ENCODE results near the gene SCYL2.

The SCYL2 gene

DNA sequence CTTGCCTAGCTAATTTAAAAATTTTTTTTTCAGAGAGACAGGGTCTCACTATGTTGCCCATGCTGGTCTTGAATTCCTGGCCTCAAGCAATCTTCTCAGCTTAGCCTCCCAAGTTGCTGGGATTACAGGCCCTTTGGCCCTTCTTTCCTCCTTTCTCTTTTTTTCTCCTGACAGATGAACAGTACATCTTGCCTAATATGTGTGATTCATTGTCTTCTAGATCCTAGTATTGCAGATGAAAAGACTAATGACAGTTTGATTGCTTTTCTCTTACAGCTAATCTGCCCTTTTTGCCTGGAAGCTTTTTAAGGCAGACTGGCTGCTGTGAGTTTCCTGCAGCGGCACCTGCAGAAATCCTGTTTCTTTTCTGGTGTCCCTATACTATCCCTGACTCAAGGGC is 12.1 kb upstream of the SCYL2 start:
- TF ChIP-seq PRDM1 (tag by site-specific recombination; IDR thresholded peaks at IDR 0.05) = peak; percentile 55; the same call in 1 of the 2 replicates
- TF ChIP-seq FEZF1 (tag by site-specific recombination; IDR thresholded peaks at IDR 0.05) = peak; percentile 21; the same call in 1 of the 2 replicates
- TF ChIP-seq GLI4 (tag by site-specific recombination; IDR thresholded peaks at IDR 0.05) = no peak
- TF ChIP-seq TCF7L2 (IDR thresholded peaks at IDR 0.05; ENCODE audit: borderline replicate concordance, low read depth, low read length) = no peak
- TF ChIP-seq ZBTB17 (tag by site-specific recombination; IDR thresholded peaks at IDR 0.05) = 0 out of 2 replicates have a peak, but pooled peaks have one; percentile 12
- TF ChIP-seq TRIM28 (IDR thresholded peaks at IDR 0.05; ENCODE audit: borderline replicate concordance, low read length) = no peak
- H3K4me1 ChIP-seq (ENCODE audit: control insufficient read depth, insufficient read depth, low read length) = no peaks in the 10 kb centered on the region
- ChIA-PET POLR2A (no interaction called here), CTCF (interaction anchor here (0.5 to 1.0 kb wide), 2 partner anchors 20 to 300 kb away, joined by 3 to 5 read pairs; no protein-coding TSS in a partner anchor)
- no peaks in the 10 kb centered on the region; a peak in 1 of 3 replicates for H3K36me3 ChIP-seq (ENCODE audit: control insufficient read depth in 2 of 2, insufficient read depth in 1 of 2, low read length in 2 of 2)
- H3K9me3 ChIP-seq (ENCODE audit: control insufficient read depth, insufficient read depth, low read depth, low read length) = no peaks in the 10 kb centered on the region
- H3K4me3 ChIP-seq (ENCODE audit: low read depth, low read length) = no peak overlapping the region
- no peak overlapping the region for H3K27ac ChIP-seq (ENCODE audit: extremely low read depth, low read depth, low read length)

- Histone ChIP-seq H3K9me3 (ENCODE audit: control insufficient read depth, insufficient read depth, low read depth, low read length) (no peaks in the 10 kb centered on the region), H3K36me3 (ENCODE audit: control insufficient read depth in 2 of 2, insufficient read depth in 1 of 2, low read length in 2 of 2) (no peaks in the 10 kb centered on the region; a peak in 1 of 3 replicates), H3K4me3 (ENCODE audit: low read depth, low read length) (no peak overlapping the region), H3K4me1 (ENCODE audit: control insufficient read depth, insufficient read depth, low read length) (no peaks in the 10 kb centered on the region), H3K27ac (ENCODE audit: extremely low read depth, low read depth, low read length) (no peak overlapping the region)
- ChIA-PET CTCF (interaction anchor here (1.2 kb wide), 1 partner anchor 23 kb away, joined by 4 read pairs; no protein-coding TSS in a partner anchor), POLR2A (no interaction called here)
- TF ChIP-seq ZNF274 (IDR thresholded peaks at IDR 0.05; ENCODE audit: low read length) (no peak), ZNF274 (tag by site-specific recombination; IDR thresholded peaks at IDR 0.05; ENCODE audit: borderline replicate concordance) (no peak), PRDM1 (tag by site-specific recombination; IDR thresholded peaks at IDR 0.05) (peak; percentile 84), ZFHX2 (tag by site-specific recombination; conservative IDR thresholded peaks at IDR 0.05) (no peak), ZNF133 (tag by site-specific recombination; IDR thresholded peaks at IDR 0.05) (peak; percentile 98), ZNF558 (tag by site-specific recombination; IDR thresholded peaks at IDR 0.05) (no peak), BCL11A (tag by site-specific recombination; IDR thresholded peaks at IDR 0.05; ENCODE audit: low read depth) (no peak)
Observed at GRCh38 chr12:100258127-100258526, 8.8 kb upstream of the SCYL2 start.

- TF ChIP-seq ZNF174 (tag by site-specific recombination; IDR thresholded peaks at IDR 0.05) = no peak
- no peak for TF ChIP-seq MYNN (tag by site-specific recombination; IDR thresholded peaks at IDR 0.05; ENCODE audit: borderline replicate concordance)
- no peak for TF ChIP-seq RBAK (tag by site-specific recombination; IDR thresholded peaks at IDR 0.05)
- no peak for TF ChIP-seq ZEB2 (tag by site-specific recombination; IDR thresholded peaks at IDR 0.05)
- TF ChIP-seq ZNF560 (tag by site-specific recombination; IDR thresholded peaks at IDR 0.05; ENCODE audit: borderline replicate concordance) = no peak
- no peak for TF ChIP-seq ZNF639 (tag by site-specific recombination; IDR thresholded peaks at IDR 0.05)
- TF ChIP-seq, protein P1, sequence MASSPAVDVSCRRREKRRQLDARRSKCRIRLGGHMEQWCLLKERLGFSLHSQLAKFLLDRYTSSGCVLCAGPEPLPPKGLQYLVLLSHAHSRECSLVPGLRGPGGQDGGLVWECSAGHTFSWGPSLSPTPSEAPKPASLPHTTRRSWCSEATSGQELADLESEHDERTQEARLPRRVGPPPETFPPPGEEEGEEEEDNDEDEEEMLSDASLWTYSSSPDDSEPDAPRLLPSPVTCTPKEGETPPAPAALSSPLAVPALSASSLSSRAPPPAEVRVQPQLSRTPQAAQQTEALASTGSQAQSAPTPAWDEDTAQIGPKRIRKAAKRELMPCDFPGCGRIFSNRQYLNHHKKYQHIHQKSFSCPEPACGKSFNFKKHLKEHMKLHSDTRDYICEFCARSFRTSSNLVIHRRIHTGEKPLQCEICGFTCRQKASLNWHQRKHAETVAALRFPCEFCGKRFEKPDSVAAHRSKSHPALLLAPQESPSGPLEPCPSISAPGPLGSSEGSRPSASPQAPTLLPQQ (tag by site-specific recombination; IDR thresholded peaks at IDR 0.05) = no peak
- TF ChIP-seq YY1 (tag by site-specific recombination; IDR thresholded peaks at IDR 0.05) = no peak
- no peak for TF ChIP-seq ZNF2 (tag by site-specific recombination; IDR thresholded peaks at IDR 0.05)
- TF ChIP-seq ZNF654 (tag by site-specific recombination; IDR thresholded peaks at IDR 0.05; ENCODE audit: low read depth) = no peak
- no peak for TF ChIP-seq KLF7 (tag by site-specific recombination; IDR thresholded peaks at IDR 0.05; ENCODE audit: borderline replicate concordance)
- no peak for TF ChIP-seq ZIC2 (tag by site-specific recombination; IDR thresholded peaks at IDR 0.05)
- TF ChIP-seq GLI4 (tag by site-specific recombination; IDR thresholded peaks at IDR 0.05) = no peak
- TF ChIP-seq ZNF394 (tag by site-specific recombination; IDR thresholded peaks at IDR 0.05; ENCODE audit: borderline replicate concordance) = no peak
- no peak for TF ChIP-seq ZNF521 (tag by site-specific recombination; IDR thresholded peaks at IDR 0.05)
- no peak for TF ChIP-seq ZNF398 (tag by site-specific recombination; IDR thresholded peaks at IDR 0.05)
- H3K4me1 ChIP-seq (ENCODE audit: control insufficient read depth, insufficient read depth, low read length) = no peaks in the 10 kb centered on the region
- no peak overlapping the region for H3K4me3 ChIP-seq (ENCODE audit: low read depth, low read length)
- CTCF ChIA-PET = no interaction called here
- no peaks in the 10 kb centered on the region for H3K9me3 ChIP-seq (ENCODE audit: control insufficient read depth, insufficient read depth, low read depth, low read length)
- H3K36me3 ChIP-seq (ENCODE audit: control insufficient read depth in 2 of 2, insufficient read depth in 1 of 2, low read length in 2 of 2) = no peaks in the 10 kb centered on the region; a peak in 1 of 3 replicates
- POLR2A ChIA-PET = no interaction called here
- H3K27ac ChIP-seq (ENCODE audit: extremely low read depth, low read depth, low read length) = no peak overlapping the region
Observed at GRCh38 chr12:100263131-100263530, 3.8 kb upstream of the SCYL2 start.

Data from HEK293 (cell line).